Lower lobe of right lung (tissue), 2 donors: Measurements from ENCODE around the gene ANO10. TPM values are rescaled to one million over a fixed set of nuclear protein-coding genes. Genes with fewer than 3 reads are reported as not detected.

Source experiments
- ATAC-seq, 2 donors: fragments of 200-7000 bp; cut with Tn5 transposase; one replicate each; pipeline ENCODE4 v1.9.1; 2020 to 2022; ENCODE audit warnings: mild to moderate bottlenecking in 2 of 2, moderate library complexity in 2 of 2
- DNase-seq: peaks from one replicate; pipeline ENCODE4 v3.0.0-alpha.2; 2020
- H3K27ac ChIP-seq: fragments of 200-600 bp; one replicate; pipeline ENCODE4 v1.8.0; 2022
- H3K27me3 ChIP-seq: fragments of 200-600 bp; one replicate; pipeline ENCODE4 v1.8.0; 2022; ENCODE audit warnings: low read depth
- H3K36me3 ChIP-seq: fragments of 200-600 bp; one replicate; pipeline ENCODE4 v1.8.0; 2022; ENCODE audit warnings: mild to moderate bottlenecking
- H3K4me1 ChIP-seq: fragments of 200-600 bp; one replicate; pipeline ENCODE4 v1.8.0; 2022
- H3K4me3 ChIP-seq: fragments of 200-600 bp; one replicate; pipeline ENCODE4 v1.8.0; 2022; ENCODE audit warnings: mild to moderate bottlenecking
- H3K9me3 ChIP-seq: fragments of 200-600 bp; one replicate; pipeline ENCODE4 v1.8.0; 2022
- intact Hi-C: fragments of 100-400 bp; cut with DNase I; formaldehyde crosslinking; loops from one replicate; pipeline ENCODE4 v1.11.0; 2022
- total RNA-seq: library from RNA; stranded (reverse); fragmentation: NEBNext Ultra II Directional; extraction: Animal tissue kit (Norgen Biotek cat#: 25700); gene quantifications from one replicate; pipeline ENCODE4 v1.2.1, GENCODE V29; 2021
- TF ChIP-seq, protein P1 (sequence below): fragments of 200-600 bp; IDR thresholded peaks from one replicate; pipeline ENCODE4 v1.8.0; 2022; ENCODE audit warnings: antibody characterized with exemption, mild to moderate bottlenecking
- donor health status: DM: no; HTN: yes; CAD: no; lungs with severe emphysema.

Gene ANO10
- total RNA-seq, 1 donor from 2014 or later, result 32.3 TPM

DNA sequence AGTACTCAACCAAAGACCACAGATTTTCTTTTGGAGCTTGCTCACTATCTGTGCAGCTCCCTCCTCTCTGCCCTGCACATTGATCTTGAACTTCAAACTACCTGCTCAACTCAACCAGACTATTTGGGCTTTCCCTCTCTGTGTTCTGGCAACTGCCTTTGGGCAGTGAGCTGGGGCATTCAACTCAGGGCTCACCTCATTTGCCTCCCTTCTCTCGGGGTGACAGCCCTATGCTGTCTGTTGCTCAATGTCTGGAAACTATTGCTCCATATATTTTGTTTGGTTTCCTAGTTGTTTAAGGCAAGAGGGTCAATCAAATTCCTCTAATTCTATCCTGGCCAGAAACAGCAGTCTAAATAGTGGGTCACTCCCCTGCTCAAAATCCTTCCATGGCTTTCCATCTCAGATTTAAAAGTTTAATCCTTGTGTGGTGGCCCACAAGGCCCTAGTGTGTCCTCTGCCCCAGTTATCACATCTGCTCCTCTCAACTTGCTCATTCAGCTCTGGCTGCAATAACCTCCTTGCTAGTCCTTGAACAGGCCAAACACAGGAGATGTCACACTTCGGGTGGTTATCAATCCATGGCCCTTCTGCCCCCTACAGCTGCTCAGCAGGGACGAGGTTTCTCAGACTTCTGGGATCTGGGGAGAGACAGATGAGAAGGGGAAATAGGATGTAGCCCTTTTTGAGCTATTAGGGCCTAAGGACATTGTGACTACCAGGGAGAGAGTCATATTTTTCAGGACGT is 267.7 kb downstream of the ANO10 start:
- Histone ChIP-seq H3K9me3 (peaks cover 44% of the 10 kb centered on the region), H3K4me1 (no peaks in the 10 kb centered on the region), H3K36me3 (peaks cover 9% of the 10 kb centered on the region), H3K27ac (no peak overlapping the region), H3K4me3 (no peak overlapping the region), H3K27me3 (no peaks in the 10 kb centered on the region)
- intact Hi-C loops, result no loop called here
- DNase-seq (no peak), ATAC-seq (no peak)
- TF ChIP-seq, protein P1, sequence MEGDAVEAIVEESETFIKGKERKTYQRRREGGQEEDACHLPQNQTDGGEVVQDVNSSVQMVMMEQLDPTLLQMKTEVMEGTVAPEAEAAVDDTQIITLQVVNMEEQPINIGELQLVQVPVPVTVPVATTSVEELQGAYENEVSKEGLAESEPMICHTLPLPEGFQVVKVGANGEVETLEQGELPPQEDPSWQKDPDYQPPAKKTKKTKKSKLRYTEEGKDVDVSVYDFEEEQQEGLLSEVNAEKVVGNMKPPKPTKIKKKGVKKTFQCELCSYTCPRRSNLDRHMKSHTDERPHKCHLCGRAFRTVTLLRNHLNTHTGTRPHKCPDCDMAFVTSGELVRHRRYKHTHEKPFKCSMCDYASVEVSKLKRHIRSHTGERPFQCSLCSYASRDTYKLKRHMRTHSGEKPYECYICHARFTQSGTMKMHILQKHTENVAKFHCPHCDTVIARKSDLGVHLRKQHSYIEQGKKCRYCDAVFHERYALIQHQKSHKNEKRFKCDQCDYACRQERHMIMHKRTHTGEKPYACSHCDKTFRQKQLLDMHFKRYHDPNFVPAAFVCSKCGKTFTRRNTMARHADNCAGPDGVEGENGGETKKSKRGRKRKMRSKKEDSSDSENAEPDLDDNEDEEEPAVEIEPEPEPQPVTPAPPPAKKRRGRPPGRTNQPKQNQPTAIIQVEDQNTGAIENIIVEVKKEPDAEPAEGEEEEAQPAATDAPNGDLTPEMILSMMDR, result no peak

DNA sequence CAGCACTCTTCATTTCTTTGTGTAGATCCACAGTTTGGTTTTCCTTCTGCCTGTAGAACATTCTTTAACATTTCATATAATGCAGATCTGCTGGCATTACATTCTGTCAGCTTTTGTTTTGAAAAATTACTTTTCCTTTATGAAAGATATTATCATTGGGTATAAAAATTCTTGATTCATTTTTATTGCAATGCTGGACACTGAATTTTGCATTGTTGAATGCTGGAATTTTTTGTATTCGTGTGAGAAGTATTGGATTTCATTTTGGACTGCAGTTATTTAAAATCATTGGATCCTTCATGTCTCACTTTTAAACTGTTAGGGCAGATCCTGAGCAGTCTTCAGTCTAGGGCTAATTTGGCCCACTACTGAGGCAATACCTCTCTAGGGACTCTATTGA is 268.4 kb downstream of the ANO10 start:
- ATAC-seq (no peak), DNase-seq (no peak)
- no peak overlapping the region for H3K4me3 ChIP-seq
- peaks cover 44% of the 10 kb centered on the region for H3K9me3 ChIP-seq
- no peak overlapping the region for H3K27ac ChIP-seq
- no peaks in the 10 kb centered on the region for H3K27me3 ChIP-seq
- H3K4me1 ChIP-seq, result no peaks in the 10 kb centered on the region
- TF ChIP-seq, protein P1, result no peak
- H3K36me3 ChIP-seq, result peaks cover 16% of the 10 kb centered on the region
- intact Hi-C loops, result no loop called here

DNA sequence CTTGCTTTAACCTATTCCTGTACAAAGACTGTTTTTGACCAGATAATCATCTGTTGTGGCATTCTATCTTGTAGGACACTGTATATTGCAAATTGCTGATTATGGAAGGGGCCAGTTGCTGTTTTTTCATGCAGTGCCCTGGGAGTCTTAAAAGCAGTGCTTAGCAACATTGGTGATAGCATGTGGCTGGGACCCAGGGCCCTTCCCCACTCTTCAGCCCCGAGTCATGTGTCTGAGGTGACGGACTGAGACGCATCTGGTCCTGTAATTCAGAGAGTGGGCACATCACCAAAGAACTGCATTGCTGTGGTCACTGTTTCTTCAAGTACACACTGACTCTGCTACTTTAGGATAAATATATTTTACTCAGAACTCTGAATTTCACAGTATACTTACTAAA is 272.1 kb downstream of the ANO10 start:
- Histone ChIP-seq H3K27ac (no peak overlapping the region), H3K4me3 (no peak overlapping the region), H3K27me3 (no peaks in the 10 kb centered on the region), H3K4me1 (peaks cover 10% of the 10 kb centered on the region), H3K9me3 (peaks cover 27% of the 10 kb centered on the region), H3K36me3 (peaks cover 53% of the 10 kb centered on the region)
- ATAC-seq, result no peak
- no peak for DNase-seq
- TF ChIP-seq, protein P1, result no peak
- intact Hi-C loops, result no loop called here

DNA sequence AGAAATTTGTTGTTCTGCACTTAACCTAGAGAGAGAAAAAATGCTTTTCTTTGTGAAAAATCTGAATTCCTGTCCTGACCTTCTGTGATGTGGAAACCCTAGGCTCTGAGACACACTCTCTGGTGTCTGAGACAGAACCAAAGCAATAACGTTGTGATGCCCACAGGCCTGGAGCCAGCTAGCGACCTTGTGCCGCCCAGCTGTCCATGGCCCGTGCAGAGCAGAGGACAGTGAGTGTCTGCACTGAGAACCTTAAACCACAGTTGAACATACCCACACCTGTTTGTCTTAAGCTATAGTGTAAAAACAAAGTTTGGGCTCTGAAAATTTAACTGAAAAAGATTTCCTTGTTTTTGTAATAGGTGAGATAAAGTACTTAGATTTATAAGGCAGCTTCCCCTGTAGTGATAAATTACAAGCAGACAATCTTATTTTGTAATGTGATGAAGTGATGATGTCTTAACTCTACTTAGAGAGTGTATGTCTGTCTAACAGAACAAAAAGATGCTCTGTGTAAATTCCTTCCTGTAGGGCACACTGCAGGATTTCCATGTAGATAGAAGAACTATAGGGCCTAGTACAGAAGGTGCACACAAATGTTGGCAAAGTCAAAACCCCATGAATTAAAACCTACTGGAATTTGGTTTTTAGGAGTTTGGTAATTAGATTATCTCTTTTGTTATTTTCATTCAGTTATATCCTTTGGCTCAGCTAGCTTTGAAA is 272.8 kb downstream of the ANO10 start:
- H3K27ac ChIP-seq, result no peak overlapping the region
- H3K4me1 ChIP-seq, result peaks cover 10% of the 10 kb centered on the region
- DNase-seq (no peak), ATAC-seq (no peak)
- H3K27me3 ChIP-seq, result no peaks in the 10 kb centered on the region
- intact Hi-C loops, result no loop called here
- no peak overlapping the region for H3K4me3 ChIP-seq
- peaks cover 60% of the 10 kb centered on the region for H3K36me3 ChIP-seq
- peaks cover 24% of the 10 kb centered on the region for H3K9me3 ChIP-seq
- TF ChIP-seq, protein P1, result no peak

DNA sequence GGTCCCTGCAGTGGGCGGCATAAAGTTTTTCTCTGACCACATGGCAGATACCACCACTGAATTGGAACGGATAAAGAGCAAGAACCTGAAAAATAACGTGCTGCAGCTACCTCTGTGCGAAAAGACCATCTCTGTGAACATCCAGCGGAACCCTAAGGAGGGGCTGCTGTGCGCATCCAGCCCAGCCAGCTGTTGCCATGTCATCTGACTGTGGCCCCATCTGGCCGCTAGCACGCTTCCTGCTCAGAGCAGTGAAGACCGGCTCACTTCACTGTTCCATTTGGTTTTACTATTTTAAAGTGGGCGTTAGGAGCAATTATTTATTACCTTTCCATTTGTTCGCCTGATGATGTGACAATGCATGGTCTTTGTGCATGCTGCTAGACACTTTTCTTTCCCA is 273.5 kb downstream of the ANO10 start:
- DNase-seq (no peak), ATAC-seq (no peak)
- H3K27ac ChIP-seq, result no peak overlapping the region
- H3K4me3 ChIP-seq, result no peak overlapping the region
- no peaks in the 10 kb centered on the region for H3K27me3 ChIP-seq
- H3K36me3 ChIP-seq, result peaks cover 67% of the 10 kb centered on the region
- H3K9me3 ChIP-seq, result peaks cover 18% of the 10 kb centered on the region
- peaks cover 10% of the 10 kb centered on the region for H3K4me1 ChIP-seq
- TF ChIP-seq, protein P1, result no peak
- intact Hi-C loops, result no loop called here
